Erythroblast (primary cell): ENCODE results near the gene CENPE.

ENCODE experiments used
- GATA1 ChIP-seq: IDR thresholded peaks from 2 replicates; pipeline ENCODE4 v1.6.1; 2011; ENCODE audit warnings: low read depth, mild to moderate bottlenecking, control low read depth, low read length, moderate library complexity
- POLR2A ChIP-seq: IDR thresholded peaks from 2 replicates; pipeline ENCODE4 v1.6.1; 2011; ENCODE audit warnings: mild to moderate bottlenecking, low read length

- TF ChIP-seq POLR2A (no peak), GATA1 (no peak)
Observed at GRCh38 chr4:103129174-103129573, 69.0 kb downstream of the CENPE start.
